H1 (cell line): ENCODE measurements around the gene ASAP3. TPM values are rescaled to one million over a fixed set of nuclear protein-coding genes. Genes with fewer than 3 reads are reported as not detected.

Source experiments
- ASH2L ChIP-seq: fragments of 200-600, 300-600 bp; sonication (generic); IDR thresholded peaks from one replicate; pipeline ENCODE4 v1.7.1; 2017; ENCODE audit warnings: low read length
- JUND ChIP-seq: IDR thresholded peaks from 2 replicates; pipeline ENCODE4 v1.6.1; 2011; ENCODE audit warnings: mild to moderate bottlenecking, improper control_type of control experiment, low read length
- polyA plus RNA-seq, 7 experiments: library from polyadenylated mRNA; depleted of rRNA in 3 of 7; stranded (reverse) in 5 of 7; unstranded in 2 of 7; fragments of >200 nt in 5 of 7; fragments of 200-250 nt in 2 of 7; gene quantifications; 1 replicate in 5 of 7; 2 replicates in 1 of 7; 4 replicates in 1 of 7; pipeline versions ENCODE4 v1.2.1 to v1.2.3, GENCODE V29; 2011 to 2013; ENCODE audit warnings: missing spikeins in 2 of 7, mixed read lengths in 2 of 7
- total RNA-seq: library from RNA; stranded (reverse); fragmentation: NEBNext Ultra II Directional; extraction: Animal tissue kit (Norgen Biotek cat#: 25700); gene quantifications from 2 replicates; pipeline ENCODE4 v1.2.1, GENCODE V29; 2021

Gene ASAP3
- total and polyA plus RNA-seq, 2 of the 8 experiments (the other 6 are each of a cell fraction or from before 2014, with no cell fraction given) = 53.1 to 58.0 TPM

DNA sequence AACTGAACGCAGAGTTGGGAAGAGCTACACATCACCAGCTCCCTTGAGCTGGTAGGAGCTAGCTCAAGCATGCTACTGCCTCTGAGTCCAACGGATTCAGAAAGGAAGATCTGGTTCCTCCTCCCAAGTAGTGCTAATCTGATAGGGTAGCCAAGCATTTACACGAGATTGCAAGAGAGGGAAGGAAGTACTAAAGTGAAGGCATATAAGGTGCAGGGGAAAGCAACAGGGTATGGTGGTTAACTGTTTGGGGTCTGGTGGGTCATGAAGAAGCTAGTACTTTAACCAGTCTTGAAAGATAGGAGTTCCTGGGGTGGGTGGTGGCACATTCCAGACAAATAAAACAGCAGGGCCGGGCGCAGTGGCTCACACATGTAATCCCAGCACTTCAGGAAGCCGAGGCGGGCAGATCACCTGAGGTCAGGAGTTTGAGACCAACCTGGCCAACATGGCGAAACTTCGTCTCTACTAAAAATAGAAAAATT, 94.1 kb downstream of the ASAP3 start (continued):
- TF ChIP-seq JUND (no peak), ASH2L (no peak)
